ENCODE data around the gene LMTK3. TPM values are rescaled to one million over a fixed set of nuclear protein-coding genes. Genes with fewer than 3 reads are reported as not detected.

The LMTK3 gene
- polyA plus RNA-seq, 1 donor (not counting 4 experiments of a cell fraction or from before 2014, with no cell fraction given) = 0.51 TPM

- no peak for FAIRE-seq
- DNase-seq (ENCODE audit: low read depth, low spot score) = no peak
- H3K27me3 ChIP-seq (ENCODE audit: control insufficient read depth, extremely low read depth, insufficient read depth, low read length) = no peaks in the 10 kb centered on the region
- peaks cover 16% of the 10 kb centered on the region for H3K79me2 ChIP-seq (ENCODE audit: control insufficient read depth, insufficient read depth, low read length)
- peak within 1 kb of the TSS; percentile 91 for H3K4me2 ChIP-seq (ENCODE audit: control insufficient read depth, extremely low read depth, insufficient read depth, low read depth, low read length)
- H3K9me3 ChIP-seq (ENCODE audit: control insufficient read depth, low read depth, low read length) = no peaks in the 10 kb centered on the region
- H3K27ac ChIP-seq (ENCODE audit: control insufficient read depth, insufficient read depth, low read length) = peak within 1 kb of the TSS; percentile 92
- H3K9ac ChIP-seq (ENCODE audit: control insufficient read depth, extremely low read depth, insufficient read depth, low read length) = peak within 1 kb of the TSS; percentile 93
- peaks cover 17% of the 10 kb centered on the region for H3K4me1 ChIP-seq (ENCODE audit: control insufficient read depth, extremely low read depth, insufficient read depth, low read length)
- H3K36me3 ChIP-seq (ENCODE audit: control insufficient read depth in 2 of 2, extremely low read depth in 1 of 2, insufficient read depth in 2 of 2, low read length in 2 of 2) = peaks cover 32 to 35% of the 10 kb centered on the region in 2 experiments
- peaks cover 5% of the 10 kb centered on the region for H4K20me1 ChIP-seq (ENCODE audit: control insufficient read depth, extremely low read depth, insufficient read depth, low read length)
- TF ChIP-seq EZH2 (IDR thresholded peaks at IDR 0.05; ENCODE audit: low read length) = no peak
- no peak for TF ChIP-seq CTCF (optimal IDR thresholded peaks at IDR 0.05 in 1 of 3, IDR thresholded peaks at IDR 0.05 in 1 of 3, conservative IDR thresholded peaks at IDR 0.05 in 1 of 3; ENCODE audit: extremely low read depth in 1 of 3, insufficient read depth in 2 of 3, low read length in 3 of 3)
- peak within 1 kb of the TSS; percentile 85 for H2AFZ ChIP-seq (ENCODE audit: control insufficient read depth, low read length)
- H3K9me1 ChIP-seq (ENCODE audit: control insufficient read depth, extremely low read depth, insufficient read depth, low read length) = no peaks in the 10 kb centered on the region
- dilution Hi-C loops (cut with MboI; ENCODE audit: extremely low pct_ligation_motif_present, low sequenced_read_pairs) = no loop called here
- H3K4me3 ChIP-seq (ENCODE audit: control insufficient read depth in 2 of 3, extremely low read depth in 1 of 3, insufficient read depth in 2 of 3, low read depth in 1 of 3, low read length in 3 of 3) = peak within 1 kb of the TSS; percentile 75 to 87 (median 85)
Observed at GRCh38 chr19:48469289-48469881, 42.2 kb downstream of the LMTK3 start, which contains the start of gene CYTH2. TSS of gene CYTH2 (plus strand) at chr19:48469369. CDS start at chr19:48469508, 139 bp downstream.

- peak overlapping the region; percentile 92 for H3K27ac ChIP-seq (ENCODE audit: control insufficient read depth, insufficient read depth, low read length)
- peaks cover 29 to 33% of the 10 kb centered on the region in 2 experiments for H3K36me3 ChIP-seq (ENCODE audit: control insufficient read depth in 2 of 2, extremely low read depth in 1 of 2, insufficient read depth in 2 of 2, low read length in 2 of 2)
- peaks cover 16% of the 10 kb centered on the region for H3K79me2 ChIP-seq (ENCODE audit: control insufficient read depth, insufficient read depth, low read length)
- TF ChIP-seq CTCF (optimal IDR thresholded peaks at IDR 0.05 in 1 of 3, IDR thresholded peaks at IDR 0.05 in 1 of 3, conservative IDR thresholded peaks at IDR 0.05 in 1 of 3; ENCODE audit: extremely low read depth in 1 of 3, insufficient read depth in 2 of 3, low read length in 3 of 3) (no peak), EZH2 (IDR thresholded peaks at IDR 0.05; ENCODE audit: low read length) (no peak)
- FAIRE-seq (peak; percentile 96), DNase-seq (ENCODE audit: low read depth, low spot score) (peak; percentile 99)
- peak overlapping the region; percentile 87 for H3K4me2 ChIP-seq (ENCODE audit: control insufficient read depth, extremely low read depth, insufficient read depth, low read depth, low read length)
- H4K20me1 ChIP-seq (ENCODE audit: control insufficient read depth, extremely low read depth, insufficient read depth, low read length) = peaks cover 5% of the 10 kb centered on the region
- dilution Hi-C loops (cut with MboI; ENCODE audit: extremely low pct_ligation_motif_present, low sequenced_read_pairs) = no loop called here
- H3K27me3 ChIP-seq (ENCODE audit: control insufficient read depth, extremely low read depth, insufficient read depth, low read length) = no peaks in the 10 kb centered on the region
- peak overlapping the region; percentile 85 for H2AFZ ChIP-seq (ENCODE audit: control insufficient read depth, low read length)
- no peaks in the 10 kb centered on the region for H3K9me3 ChIP-seq (ENCODE audit: control insufficient read depth, low read depth, low read length)
- peak overlapping the region; percentile 93 for H3K9ac ChIP-seq (ENCODE audit: control insufficient read depth, extremely low read depth, insufficient read depth, low read length)
- no peaks in the 10 kb centered on the region for H3K9me1 ChIP-seq (ENCODE audit: control insufficient read depth, extremely low read depth, insufficient read depth, low read length)
- H3K4me3 ChIP-seq (ENCODE audit: control insufficient read depth in 2 of 3, extremely low read depth in 1 of 3, insufficient read depth in 2 of 3, low read depth in 1 of 3, low read length in 3 of 3) = peak overlapping the region; percentile 75 to 87 (median 76)
- peaks cover 17% of the 10 kb centered on the region for H3K4me1 ChIP-seq (ENCODE audit: control insufficient read depth, extremely low read depth, insufficient read depth, low read length)
Observed at GRCh38 chr19:48468772-48469288, 42.8 kb downstream of the LMTK3 start.

Measured in keratinocyte (primary cell).